Type B pancreatic cell (in vitro differentiated cells): ENCODE measurements around the gene ATP9A. TPM values are rescaled to one million over a fixed set of nuclear protein-coding genes. Genes with fewer than 3 reads are reported as not detected.

Experiments used
- DNase-seq: peaks from one replicate; pipeline ENCODE4 v3.0.0; 2021; ENCODE audit warnings: mixed read lengths; ENCODE audit not compliant: unreplicated experiment; ENCODE audit errors: extremely low spot score
- H3K27ac Mint-ChIP-seq: 2 replicates; pipeline ENCODE4 v1.8.0; 2021; ENCODE audit warnings: mild to moderate bottlenecking, mixed read lengths
- H3K27me3 Mint-ChIP-seq: 2 replicates; pipeline ENCODE4 v1.8.0; 2021; ENCODE audit warnings: mixed read lengths
- H3K36me3 Mint-ChIP-seq: 2 replicates; pipeline ENCODE4 v1.8.0; 2021; ENCODE audit warnings: mixed read lengths
- H3K4me1 Mint-ChIP-seq: one replicate; pipeline ENCODE4 v1.8.0; 2021; ENCODE audit warnings: mixed read lengths; ENCODE audit not compliant: unreplicated experiment
- H3K4me3 Mint-ChIP-seq: 2 replicates; pipeline ENCODE4 v1.8.0; 2021; ENCODE audit warnings: mild to moderate bottlenecking, mixed read lengths
- H3K9me3 Mint-ChIP-seq: 2 replicates; pipeline ENCODE4 v1.8.0; 2021; ENCODE audit warnings: mixed read lengths
- CTCF ChIP-seq: fragments of 200-600 bp; sonication (generic); conservative IDR thresholded peaks from 2 replicates; pipeline ENCODE4 v1.5.0; 2021; ENCODE audit warnings: antibody characterized with exemption, mild to moderate bottlenecking
- total RNA-seq: library from RNA; stranded (reverse); gene quantifications from 2 replicates; pipeline ENCODE4 v1.2.1, GENCODE V29; 2021; ENCODE audit warnings: low replicate concordance

Gene ATP9A
- total RNA-seq, 1 donor from 2014 or later: 55.8 TPM

DNA sequence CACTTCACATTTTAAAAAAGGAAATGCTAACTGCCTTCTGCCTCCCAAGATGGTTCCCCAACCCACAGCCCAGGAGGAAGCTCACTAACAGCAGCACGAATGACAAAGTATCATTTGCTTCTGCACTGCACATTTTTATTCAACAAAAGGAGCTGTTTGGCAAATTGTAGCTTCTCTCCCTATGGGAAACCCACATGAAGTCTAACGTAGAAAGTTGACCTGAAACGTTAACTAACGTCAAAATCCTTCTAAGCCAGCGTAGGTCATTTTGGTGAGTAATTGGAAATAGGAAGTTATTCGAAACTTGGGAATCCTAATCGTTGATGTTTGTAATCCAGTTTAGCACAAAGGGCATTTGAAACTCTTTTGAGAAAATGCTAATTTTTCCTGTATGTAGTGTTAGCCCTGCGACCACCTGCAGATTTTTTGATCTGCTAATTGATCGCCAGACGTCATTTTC, 31.2 kb upstream of the ATP9A start:
- no peaks in the 10 kb centered on the region for H3K9me3 Mint-ChIP-seq
- H3K27ac Mint-ChIP-seq: peak overlapping the region; percentile 82
- TF ChIP-seq CTCF: no peak
- no peaks in the 10 kb centered on the region for H3K36me3 Mint-ChIP-seq
- peak overlapping the region; percentile 97 for H3K4me3 Mint-ChIP-seq
- no peak for DNase-seq
- peaks cover 48% of the 10 kb centered on the region for H3K4me1 Mint-ChIP-seq
- H3K27me3 Mint-ChIP-seq: peaks cover 5% of the 10 kb centered on the region

GRCh38 chr20:51797357-51798025, 29.3 kb upstream of the ATP9A start:
- DNase-seq: no peak
- Mint-ChIP-seq H3K4me1 (peaks cover 49% of the 10 kb centered on the region), H3K36me3 (no peaks in the 10 kb centered on the region), H3K27me3 (peaks cover 3% of the 10 kb centered on the region), H3K27ac (peak overlapping the region; percentile 79), H3K4me3 (peak overlapping the region; percentile 84), H3K9me3 (no peaks in the 10 kb centered on the region)
- no peak for TF ChIP-seq CTCF

DNA sequence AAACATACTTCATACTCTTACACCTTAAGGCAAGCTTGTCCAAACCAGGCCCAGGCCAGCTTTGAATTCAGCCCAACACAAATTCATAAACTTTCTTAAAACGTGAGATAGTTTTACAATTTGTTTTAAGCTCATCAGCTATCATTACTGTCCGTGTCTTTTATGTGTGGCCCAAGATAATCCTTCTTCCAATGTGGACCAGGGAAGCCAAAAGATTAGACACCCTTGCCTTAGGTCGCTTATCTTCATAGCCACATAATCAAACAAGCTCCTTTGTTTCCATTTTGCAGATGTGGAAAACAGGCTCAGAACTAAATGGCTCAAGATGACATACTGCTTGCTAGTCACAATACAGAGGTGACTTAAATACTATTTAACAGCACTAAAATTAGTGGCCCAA, 28.1 kb upstream of the ATP9A start:
- H3K4me1 Mint-ChIP-seq: peaks cover 46% of the 10 kb centered on the region
- peak overlapping the region; percentile 44 for H3K4me3 Mint-ChIP-seq
- no peak for DNase-seq
- no peaks in the 10 kb centered on the region for H3K9me3 Mint-ChIP-seq
- no peak for TF ChIP-seq CTCF
- H3K27ac Mint-ChIP-seq: peak overlapping the region; percentile 33
- no peaks in the 10 kb centered on the region for H3K27me3 Mint-ChIP-seq
- no peaks in the 10 kb centered on the region for H3K36me3 Mint-ChIP-seq

- peaks cover 28% of the 10 kb centered on the region for H3K4me1 Mint-ChIP-seq
- DNase-seq: no peak
- H3K9me3 Mint-ChIP-seq: no peaks in the 10 kb centered on the region
- TF ChIP-seq CTCF: no peak
- no peak overlapping the region for H3K27ac Mint-ChIP-seq
- H3K36me3 Mint-ChIP-seq: peaks cover 18% of the 10 kb centered on the region
- no peaks in the 10 kb centered on the region for H3K27me3 Mint-ChIP-seq
- H3K4me3 Mint-ChIP-seq: no peak overlapping the region
Observed at GRCh38 chr20:51792960-51793359, 24.8 kb upstream of the ATP9A start.

DNA sequence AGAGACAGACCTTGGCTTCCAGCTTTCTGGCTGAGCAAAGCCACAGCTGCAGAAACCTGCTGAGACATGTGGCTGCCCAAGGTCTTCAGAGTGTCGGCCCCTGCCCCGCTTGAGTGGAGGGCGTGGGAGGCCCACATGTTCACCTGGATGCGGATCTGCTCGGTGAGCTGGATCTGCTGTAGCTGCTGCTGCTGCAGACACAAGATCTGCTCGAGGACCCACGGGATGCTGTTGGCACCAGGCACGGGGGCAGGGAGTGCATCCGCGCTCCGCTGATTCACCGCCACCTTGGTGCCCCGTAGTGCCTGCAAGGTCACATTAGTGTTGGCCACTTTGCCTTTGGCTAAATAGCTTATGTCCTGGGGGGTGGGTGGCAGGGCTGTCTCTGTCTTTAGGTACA, 23.4 kb upstream of the ATP9A start:
- no peak for TF ChIP-seq CTCF
- DNase-seq: no peak
- no peak overlapping the region for H3K4me3 Mint-ChIP-seq
- no peaks in the 10 kb centered on the region for H3K27me3 Mint-ChIP-seq
- H3K27ac Mint-ChIP-seq: no peak overlapping the region
- peaks cover 15% of the 10 kb centered on the region for H3K4me1 Mint-ChIP-seq
- peaks cover 18% of the 10 kb centered on the region for H3K36me3 Mint-ChIP-seq
- H3K9me3 Mint-ChIP-seq: no peaks in the 10 kb centered on the region

GRCh38 chr20:51790256-51790655, 22.1 kb upstream of the ATP9A start:
- no peaks in the 10 kb centered on the region for H3K9me3 Mint-ChIP-seq
- no peak overlapping the region for H3K4me3 Mint-ChIP-seq
- peaks cover 8% of the 10 kb centered on the region for H3K4me1 Mint-ChIP-seq
- peaks cover 18% of the 10 kb centered on the region for H3K36me3 Mint-ChIP-seq
- H3K27me3 Mint-ChIP-seq: no peaks in the 10 kb centered on the region
- no peak for TF ChIP-seq CTCF
- DNase-seq: no peak
- H3K27ac Mint-ChIP-seq: no peak overlapping the region
